Gastroesophageal sphincter (tissue), 3 donors: Measurements from ENCODE around the gene COL26A1.

Experiments used
- POLR2A ChIP-seq, 2 donors: fragments of 450-650 bp; IDR thresholded peaks; one replicate each; pipeline ENCODE4 v1.6.1; 2017; ENCODE audit warnings: antibody characterized with exemption in 2 of 2, mild to moderate bottlenecking in 2 of 2, moderate library complexity in 1 of 2
- POLR2AphosphoS5 ChIP-seq: sonication (generic); formaldehyde crosslinking; IDR thresholded peaks from one replicate; pipeline ENCODE4 v1.6.1; 2017; ENCODE audit warnings: antibody characterized with exemption
- TF ChIP-seq, protein P1 (sequence below), 4 experiments: fragments of 200-600 bp in 2 of 4; fragments of 450-650 bp in 2 of 4; sonication (generic) in 1 of 4; IDR thresholded peaks; one replicate each; pipeline ENCODE4 v1.5.1; 2017 to 2019; ENCODE audit warnings: antibody characterized with exemption in 4 of 4, mild to moderate bottlenecking in 2 of 4, moderate library complexity in 2 of 4

DNA sequence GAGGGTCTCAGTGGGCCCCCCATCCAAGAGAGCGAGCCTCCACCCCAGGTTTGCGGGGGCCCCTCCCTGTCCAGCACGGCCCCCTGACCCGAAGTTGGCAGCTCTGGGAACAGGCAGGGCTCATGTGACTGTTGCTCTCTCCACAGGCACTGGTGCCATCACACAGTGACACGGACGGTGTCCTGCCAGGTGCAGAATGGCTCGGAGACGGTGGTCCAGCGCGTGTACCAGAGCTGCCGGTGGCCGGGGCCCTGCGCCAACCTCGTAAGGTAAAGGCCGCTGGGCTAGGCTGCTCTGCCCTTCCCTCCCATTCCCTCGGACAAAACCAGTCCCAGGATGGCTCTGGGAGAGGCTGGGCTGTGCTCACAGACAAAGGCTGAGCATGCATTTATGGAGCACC, 57.2 kb downstream of the COL26A1 start:
- no peak for TF ChIP-seq POLR2A (IDR thresholded peaks at IDR 0.05)
- TF ChIP-seq, protein P1, sequence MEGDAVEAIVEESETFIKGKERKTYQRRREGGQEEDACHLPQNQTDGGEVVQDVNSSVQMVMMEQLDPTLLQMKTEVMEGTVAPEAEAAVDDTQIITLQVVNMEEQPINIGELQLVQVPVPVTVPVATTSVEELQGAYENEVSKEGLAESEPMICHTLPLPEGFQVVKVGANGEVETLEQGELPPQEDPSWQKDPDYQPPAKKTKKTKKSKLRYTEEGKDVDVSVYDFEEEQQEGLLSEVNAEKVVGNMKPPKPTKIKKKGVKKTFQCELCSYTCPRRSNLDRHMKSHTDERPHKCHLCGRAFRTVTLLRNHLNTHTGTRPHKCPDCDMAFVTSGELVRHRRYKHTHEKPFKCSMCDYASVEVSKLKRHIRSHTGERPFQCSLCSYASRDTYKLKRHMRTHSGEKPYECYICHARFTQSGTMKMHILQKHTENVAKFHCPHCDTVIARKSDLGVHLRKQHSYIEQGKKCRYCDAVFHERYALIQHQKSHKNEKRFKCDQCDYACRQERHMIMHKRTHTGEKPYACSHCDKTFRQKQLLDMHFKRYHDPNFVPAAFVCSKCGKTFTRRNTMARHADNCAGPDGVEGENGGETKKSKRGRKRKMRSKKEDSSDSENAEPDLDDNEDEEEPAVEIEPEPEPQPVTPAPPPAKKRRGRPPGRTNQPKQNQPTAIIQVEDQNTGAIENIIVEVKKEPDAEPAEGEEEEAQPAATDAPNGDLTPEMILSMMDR (IDR thresholded peaks at IDR 0.05) = no peak
- no peak for TF ChIP-seq POLR2AphosphoS5
